Endothelial cell (in vitro differentiated cells): ENCODE results near the gene C21orf91. TPM values are rescaled to one million over a fixed set of nuclear protein-coding genes. Genes with fewer than 3 reads are reported as not detected.

ENCODE experiments used
- DNase-seq: peaks from one replicate; pipeline ENCODE4 v3.0.0; 2021; ENCODE audit warnings: low spot score
- H3K27ac Mint-ChIP-seq: one replicate; pipeline ENCODE4 v1.8.0; 2021; ENCODE audit warnings: mixed read lengths, inconsistent platforms; ENCODE audit not compliant: unreplicated experiment
- H3K27me3 Mint-ChIP-seq: one replicate; pipeline ENCODE4 v1.8.0; 2021; ENCODE audit warnings: mild to moderate bottlenecking, moderate library complexity, mixed read lengths, inconsistent platforms; ENCODE audit not compliant: unreplicated experiment
- H3K36me3 Mint-ChIP-seq: one replicate; pipeline ENCODE4 v1.8.0; 2021; ENCODE audit warnings: mild to moderate bottlenecking, low read depth, mixed read lengths, inconsistent platforms; ENCODE audit not compliant: unreplicated experiment
- H3K4me1 Mint-ChIP-seq: one replicate; pipeline ENCODE4 v1.8.0; 2021; ENCODE audit warnings: mild to moderate bottlenecking, mixed read lengths, inconsistent platforms; ENCODE audit not compliant: unreplicated experiment
- H3K4me3 Mint-ChIP-seq: one replicate; pipeline ENCODE4 v1.8.0; 2021; ENCODE audit warnings: mild to moderate bottlenecking, mixed read lengths, inconsistent platforms; ENCODE audit not compliant: unreplicated experiment
- H3K9me3 Mint-ChIP-seq: one replicate; pipeline ENCODE4 v1.8.0; 2021; ENCODE audit warnings: mixed read lengths, inconsistent platforms; ENCODE audit not compliant: unreplicated experiment
- total RNA-seq: library from RNA; stranded (reverse); fragmentation: NEBNext Ultra II Directional; extraction: Animal tissue kit (Norgen Biotek cat#: 25700); gene quantifications from one replicate; pipeline ENCODE4 v1.2.1, GENCODE V29; 2021; ENCODE audit not compliant: unreplicated experiment
- TF ChIP-seq, protein P1 (sequence below): fragments of 200-600 bp; sonication (generic); IDR thresholded peaks from one replicate; pipeline ENCODE4 v1.5.0; 2021; ENCODE audit warnings: antibody characterized with exemption; ENCODE audit not compliant: unreplicated experiment

The C21orf91 gene
- total RNA-seq, 1 donor from 2014 or later = 29.5 TPM

DNA sequence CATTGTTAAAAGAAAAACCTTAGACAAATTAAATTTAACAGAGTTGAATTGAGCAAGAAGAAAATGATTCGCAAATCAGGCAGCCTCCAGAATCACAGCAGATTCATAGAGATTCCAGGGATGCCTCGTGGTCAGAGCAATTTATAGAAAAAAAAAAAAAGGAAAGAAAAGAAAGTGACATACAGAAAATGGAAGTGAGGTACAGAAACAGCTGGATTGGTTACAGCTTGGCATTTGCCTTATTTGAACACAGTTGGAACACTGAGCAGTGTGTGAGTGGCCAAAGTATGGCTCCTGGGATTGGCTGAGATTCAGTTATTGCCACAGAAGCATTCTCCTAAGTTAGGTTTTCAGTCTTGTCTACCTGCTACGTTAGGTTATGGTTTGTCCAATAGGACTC lies 9.1 kb upstream of the C21orf91 start:
- no peak for DNase-seq
- no peaks in the 10 kb centered on the region for H3K4me1 Mint-ChIP-seq
- H3K4me3 Mint-ChIP-seq = no peak overlapping the region
- no peaks in the 10 kb centered on the region for H3K36me3 Mint-ChIP-seq
- H3K27ac Mint-ChIP-seq = no peak overlapping the region
- peaks cover 1% of the 10 kb centered on the region for H3K27me3 Mint-ChIP-seq
- H3K9me3 Mint-ChIP-seq = no peaks in the 10 kb centered on the region
- TF ChIP-seq, protein P1, sequence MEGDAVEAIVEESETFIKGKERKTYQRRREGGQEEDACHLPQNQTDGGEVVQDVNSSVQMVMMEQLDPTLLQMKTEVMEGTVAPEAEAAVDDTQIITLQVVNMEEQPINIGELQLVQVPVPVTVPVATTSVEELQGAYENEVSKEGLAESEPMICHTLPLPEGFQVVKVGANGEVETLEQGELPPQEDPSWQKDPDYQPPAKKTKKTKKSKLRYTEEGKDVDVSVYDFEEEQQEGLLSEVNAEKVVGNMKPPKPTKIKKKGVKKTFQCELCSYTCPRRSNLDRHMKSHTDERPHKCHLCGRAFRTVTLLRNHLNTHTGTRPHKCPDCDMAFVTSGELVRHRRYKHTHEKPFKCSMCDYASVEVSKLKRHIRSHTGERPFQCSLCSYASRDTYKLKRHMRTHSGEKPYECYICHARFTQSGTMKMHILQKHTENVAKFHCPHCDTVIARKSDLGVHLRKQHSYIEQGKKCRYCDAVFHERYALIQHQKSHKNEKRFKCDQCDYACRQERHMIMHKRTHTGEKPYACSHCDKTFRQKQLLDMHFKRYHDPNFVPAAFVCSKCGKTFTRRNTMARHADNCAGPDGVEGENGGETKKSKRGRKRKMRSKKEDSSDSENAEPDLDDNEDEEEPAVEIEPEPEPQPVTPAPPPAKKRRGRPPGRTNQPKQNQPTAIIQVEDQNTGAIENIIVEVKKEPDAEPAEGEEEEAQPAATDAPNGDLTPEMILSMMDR = no peak

DNA sequence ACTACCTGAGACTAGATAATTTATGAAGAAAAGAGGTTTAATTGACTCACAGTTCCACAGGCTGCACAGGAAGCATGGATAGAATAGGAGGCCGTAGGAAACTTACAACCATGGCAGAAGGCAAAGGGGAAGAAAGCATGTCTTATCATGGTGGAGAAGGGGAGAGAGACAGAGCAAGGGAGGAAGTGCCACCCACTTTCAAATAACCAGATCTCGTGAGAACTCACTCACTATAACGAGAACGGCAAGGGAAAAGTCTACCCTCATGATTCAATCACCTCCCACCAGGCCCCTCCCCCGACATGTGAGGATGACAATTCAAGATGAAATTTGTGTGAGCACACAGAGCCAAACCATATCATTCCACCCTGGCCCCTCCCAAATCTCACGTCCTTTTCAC lies 4.7 kb upstream of the C21orf91 start:
- Mint-ChIP-seq H3K27ac (no peak overlapping the region), H3K9me3 (no peaks in the 10 kb centered on the region), H3K4me1 (no peaks in the 10 kb centered on the region), H3K36me3 (no peaks in the 10 kb centered on the region), H3K4me3 (no peak overlapping the region), H3K27me3 (peaks cover 3% of the 10 kb centered on the region)
- TF ChIP-seq, protein P1 = no peak
- no peak for DNase-seq

DNA sequence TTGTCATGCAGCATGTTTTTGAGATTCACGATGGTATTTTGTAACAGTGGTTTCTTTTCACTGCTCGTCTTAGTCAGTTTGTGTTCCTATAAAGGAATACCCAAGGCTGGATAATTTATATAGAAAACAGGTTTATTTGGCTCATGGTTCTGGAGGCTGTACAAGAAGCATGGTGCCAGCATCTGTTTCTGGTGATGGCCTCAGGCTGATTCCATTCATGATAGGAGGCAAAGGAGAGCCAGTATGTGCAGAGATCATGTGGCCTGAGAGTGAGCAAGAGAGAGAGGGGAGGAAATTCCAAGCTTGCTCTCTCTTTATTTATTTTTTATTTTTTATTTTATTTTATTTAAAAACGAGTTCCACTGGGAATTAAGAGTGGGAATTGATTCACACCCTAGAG lies 2.0 kb upstream of the C21orf91 start:
- Mint-ChIP-seq H3K4me3 (no peak overlapping the region), H3K36me3 (peaks cover 4% of the 10 kb centered on the region), H3K27me3 (peaks cover 2% of the 10 kb centered on the region)

DNA sequence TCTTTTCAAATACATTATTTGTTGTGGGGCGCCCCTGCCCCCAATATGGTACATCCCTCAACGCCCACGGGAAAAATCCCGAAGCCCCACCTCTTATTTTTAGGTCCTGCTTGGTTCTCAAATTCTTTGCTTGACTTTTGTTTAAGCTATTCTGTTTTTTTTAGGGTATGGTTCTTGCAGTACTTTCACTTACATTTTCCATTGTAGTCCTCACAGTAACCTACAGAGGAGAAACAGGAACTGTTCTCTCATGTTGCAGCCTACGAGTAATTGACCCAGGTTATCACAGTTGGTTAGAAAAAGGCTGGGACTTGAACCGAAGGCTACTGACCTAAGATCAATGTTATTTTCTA lies 697 bp upstream of the C21orf91 start:
- peaks cover 4% of the 10 kb centered on the region for H3K36me3 Mint-ChIP-seq
- H3K4me3 Mint-ChIP-seq = peak overlapping the region; percentile 91
- TF ChIP-seq, protein P1 = no peak
- peak overlapping the region; percentile 98 for H3K27ac Mint-ChIP-seq
- no peak for DNase-seq
- peaks cover 16% of the 10 kb centered on the region for H3K4me1 Mint-ChIP-seq
- H3K27me3 Mint-ChIP-seq = peaks cover 2% of the 10 kb centered on the region
- H3K9me3 Mint-ChIP-seq = no peaks in the 10 kb centered on the region

More for the DNA sequence above, 2.0 kb upstream of the C21orf91 start:
- Mint-ChIP-seq H3K27ac (no peak overlapping the region), H3K9me3 (no peaks in the 10 kb centered on the region), H3K4me1 (peaks cover 7% of the 10 kb centered on the region)
- TF ChIP-seq, protein P1 = no peak
- no peak for DNase-seq

DNA sequence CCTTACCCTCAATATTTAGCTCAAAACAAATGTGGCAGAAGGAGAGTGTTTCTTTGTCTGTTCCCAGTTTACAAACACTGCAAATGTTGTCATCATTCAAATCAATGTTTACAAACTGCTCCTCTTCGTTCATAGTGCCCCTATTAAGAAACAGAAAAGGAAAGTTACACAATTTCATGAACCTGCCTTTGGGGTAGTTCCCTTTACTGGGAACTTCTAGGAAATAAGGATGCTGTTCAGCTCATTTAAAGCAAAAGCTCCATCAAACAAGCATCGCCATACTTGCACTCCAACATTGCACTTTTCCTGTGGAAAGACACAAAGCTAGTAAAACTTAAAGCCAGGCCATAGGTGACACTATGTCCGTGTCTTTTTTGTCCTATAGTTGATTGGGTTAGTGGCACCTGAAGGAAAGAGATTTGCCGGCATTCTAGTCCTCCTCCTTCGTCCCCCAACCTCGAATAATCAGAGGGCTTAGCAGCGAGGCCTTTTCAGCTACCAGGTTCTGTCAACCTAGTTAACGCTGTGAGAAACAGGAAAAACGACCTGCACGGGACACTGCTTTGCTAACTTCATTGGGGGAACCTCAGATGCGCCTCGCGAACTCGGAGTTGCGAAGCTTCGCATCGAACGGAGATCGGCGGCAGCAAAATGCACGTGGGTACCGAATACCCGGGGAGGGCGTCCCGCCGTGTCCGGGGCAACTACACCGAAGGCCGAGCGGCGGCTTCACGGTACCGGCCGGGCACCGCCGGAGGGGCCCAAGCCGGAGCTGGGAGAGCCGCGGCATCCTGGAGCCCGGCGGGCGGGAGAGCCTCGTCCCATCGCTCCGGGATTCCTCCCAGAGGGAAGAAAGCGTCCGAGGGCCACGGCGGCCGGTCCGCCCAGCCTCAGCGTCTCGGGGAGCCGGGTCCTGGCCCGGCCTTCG lies 706 bp downstream of the C21orf91 start:
- Mint-ChIP-seq H3K27ac (peak overlapping the region; percentile 96), H3K4me1 (peaks cover 26% of the 10 kb centered on the region), H3K9me3 (no peaks in the 10 kb centered on the region), H3K27me3 (peaks cover 2% of the 10 kb centered on the region), H3K4me3 (peak overlapping the region; percentile 91), H3K36me3 (peaks cover 10% of the 10 kb centered on the region)
- DNase-seq = peak; percentile 50
- TF ChIP-seq, protein P1 = no peak
